SKM-1 (cell line): Measurements from ENCODE around the gene NR2F1-AS1.

ENCODE experiments used
- DNase-seq: peaks from one replicate; lab custom pipeline; 2025; ENCODE audit not compliant: unreplicated experiment; lab: John Stamatoyannopoulos, UW

NR2F1-AS1 gene

GRCh38 chr5:93580927-93581445, at the start of gene NR2F1-AS1:
Gene NR2F1-AS1, minus strand, starts transcription at chr5:93581219.
- DNase-seq = no peak

GRCh38 chr5:93626801-93627200, 45.8 kb upstream of the NR2F1-AS1 start:
- no peak for DNase-seq

- DNase-seq = no peak
Measured at GRCh38 chr5:93623153-93623552, 42.1 kb upstream of the NR2F1-AS1 start.

- no peak for DNase-seq
Measured at GRCh38 chr5:93622240-93622885, 41.3 kb upstream of the NR2F1-AS1 start.

GRCh38 chr5:93621327-93621798, 40.3 kb upstream of the NR2F1-AS1 start:
- DNase-seq = no peak

- peak; percentile 15 for DNase-seq
Measured at GRCh38 chr5:93620487-93621326, 39.7 kb upstream of the NR2F1-AS1 start.

GRCh38 chr5:93616538-93617174, 35.6 kb upstream of the NR2F1-AS1 start:
- no peak for DNase-seq

- no peak for DNase-seq
Measured at GRCh38 chr5:93612855-93613243, 31.8 kb upstream of the NR2F1-AS1 start.

- no peak for DNase-seq
Measured at GRCh38 chr5:93611976-93612854, 31.2 kb upstream of the NR2F1-AS1 start.

- DNase-seq = no peak
Measured at GRCh38 chr5:93611273-93611975, 30.4 kb upstream of the NR2F1-AS1 start.

GRCh38 chr5:93610581-93611272, 29.7 kb upstream of the NR2F1-AS1 start:
- DNase-seq = no peak

- DNase-seq = no peak
Measured at GRCh38 chr5:93609762-93610161, 28.7 kb upstream of the NR2F1-AS1 start.

GRCh38 chr5:93608855-93609254, 27.8 kb upstream of the NR2F1-AS1 start:
- DNase-seq = no peak

- DNase-seq = no peak
Measured at GRCh38 chr5:93607367-93608258, 26.6 kb upstream of the NR2F1-AS1 start.

- DNase-seq = no peak
Measured at GRCh38 chr5:93606382-93606752, 25.3 kb upstream of the NR2F1-AS1 start.

GRCh38 chr5:93604644-93605515, 23.9 kb upstream of the NR2F1-AS1 start:
- DNase-seq = no peak

GRCh38 chr5:93603793-93604643, 23.0 kb upstream of the NR2F1-AS1 start:
- DNase-seq = no peak
